ENCODE measurements around the gene AP1M2.

The AP1M2 gene

DNA sequence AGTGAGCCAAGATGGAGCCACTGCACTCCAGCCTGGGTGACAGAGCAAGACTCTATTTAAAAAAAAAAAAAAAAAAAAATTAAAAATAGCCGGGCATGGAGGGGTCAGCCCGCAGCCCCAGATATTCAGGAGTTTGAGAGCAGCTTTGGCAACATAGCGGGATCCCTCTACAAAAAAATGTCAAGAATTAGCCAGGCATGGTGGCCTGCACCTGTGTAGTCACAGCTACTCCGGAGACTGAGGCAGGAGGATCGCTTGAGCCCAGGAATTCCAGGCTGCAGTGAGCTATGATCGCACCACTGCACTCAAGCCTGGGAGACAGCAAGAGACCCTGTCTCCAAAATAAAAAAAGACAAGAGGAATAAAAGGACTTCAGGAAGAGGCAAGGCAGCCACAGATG is 716 bp downstream of the AP1M2 start:
- peak overlapping the region; percentile 97 for H3K4me3 ChIP-seq (ENCODE audit: low read depth, low read length)
- TF ChIP-seq, protein P1, sequence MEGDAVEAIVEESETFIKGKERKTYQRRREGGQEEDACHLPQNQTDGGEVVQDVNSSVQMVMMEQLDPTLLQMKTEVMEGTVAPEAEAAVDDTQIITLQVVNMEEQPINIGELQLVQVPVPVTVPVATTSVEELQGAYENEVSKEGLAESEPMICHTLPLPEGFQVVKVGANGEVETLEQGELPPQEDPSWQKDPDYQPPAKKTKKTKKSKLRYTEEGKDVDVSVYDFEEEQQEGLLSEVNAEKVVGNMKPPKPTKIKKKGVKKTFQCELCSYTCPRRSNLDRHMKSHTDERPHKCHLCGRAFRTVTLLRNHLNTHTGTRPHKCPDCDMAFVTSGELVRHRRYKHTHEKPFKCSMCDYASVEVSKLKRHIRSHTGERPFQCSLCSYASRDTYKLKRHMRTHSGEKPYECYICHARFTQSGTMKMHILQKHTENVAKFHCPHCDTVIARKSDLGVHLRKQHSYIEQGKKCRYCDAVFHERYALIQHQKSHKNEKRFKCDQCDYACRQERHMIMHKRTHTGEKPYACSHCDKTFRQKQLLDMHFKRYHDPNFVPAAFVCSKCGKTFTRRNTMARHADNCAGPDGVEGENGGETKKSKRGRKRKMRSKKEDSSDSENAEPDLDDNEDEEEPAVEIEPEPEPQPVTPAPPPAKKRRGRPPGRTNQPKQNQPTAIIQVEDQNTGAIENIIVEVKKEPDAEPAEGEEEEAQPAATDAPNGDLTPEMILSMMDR (IDR thresholded peaks at IDR 0.05; ENCODE audit: control insufficient read depth, extremely low read depth, insufficient read depth), result no peak
- no peak for DNase-seq (ENCODE audit: low read depth)

DNA sequence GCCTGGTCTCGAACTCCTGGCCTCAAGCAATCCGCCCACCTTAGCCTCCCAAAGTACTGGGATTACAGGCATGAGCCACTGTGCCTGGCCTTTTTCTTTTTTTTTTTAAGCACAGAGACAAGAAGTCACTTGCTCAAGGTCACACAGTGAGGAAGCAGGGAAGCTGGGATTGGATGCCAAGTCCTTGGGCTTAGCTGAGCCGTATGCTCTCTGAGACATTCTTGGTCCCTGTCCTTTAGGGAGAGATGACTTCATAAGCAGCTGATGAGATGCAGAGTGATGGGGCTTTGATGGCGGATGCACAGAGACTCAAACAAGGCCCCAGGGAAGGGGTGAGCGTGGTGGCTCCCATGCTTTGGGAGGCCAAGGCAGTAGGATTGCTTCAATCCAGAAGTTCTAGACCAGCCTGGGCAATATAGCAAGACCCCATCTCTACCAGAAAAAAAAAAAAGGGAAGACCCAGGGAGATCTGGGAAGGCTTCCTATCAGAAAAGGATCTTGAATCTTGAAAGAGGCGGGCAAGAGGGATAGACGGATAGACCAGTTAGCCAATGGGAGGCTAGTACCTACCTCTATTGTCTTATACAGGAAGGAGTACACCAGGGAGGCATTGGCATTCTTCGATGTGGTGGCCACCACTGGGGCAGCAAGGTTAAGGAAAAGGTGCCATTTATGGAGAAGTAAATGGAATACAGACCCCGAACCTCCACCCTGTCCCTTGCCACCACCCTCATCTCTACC is 3.9 kb downstream of the AP1M2 start:
- TF ChIP-seq, protein P1 (IDR thresholded peaks at IDR 0.05; ENCODE audit: control insufficient read depth, extremely low read depth, insufficient read depth), result no peak
- no peak overlapping the region for H3K4me3 ChIP-seq (ENCODE audit: low read depth, low read length)
- DNase-seq (ENCODE audit: low read depth), result no peak

DNA sequence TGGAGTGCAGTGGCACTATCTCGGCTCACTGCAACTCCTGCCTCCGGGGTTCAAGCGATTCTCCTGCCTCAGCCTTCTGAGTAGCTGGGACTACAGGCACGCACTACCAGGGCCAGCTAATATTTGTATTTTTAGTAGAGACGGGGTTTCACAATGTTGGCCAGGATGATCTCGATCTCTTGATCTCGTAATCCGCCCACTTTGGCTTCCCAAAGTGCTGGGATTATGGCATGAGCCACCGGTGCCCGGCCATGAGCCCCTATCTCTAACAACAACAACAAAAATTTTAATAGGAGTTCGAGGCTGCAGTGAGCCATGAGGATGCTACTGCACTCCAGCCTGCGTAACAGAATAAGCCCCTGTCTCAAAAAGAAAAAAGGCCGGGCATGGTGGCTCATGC is 5.0 kb downstream of the AP1M2 start:
- DNase-seq (ENCODE audit: low read depth), result no peak
- TF ChIP-seq, protein P1 (IDR thresholded peaks at IDR 0.05; ENCODE audit: control insufficient read depth, extremely low read depth, insufficient read depth), result no peak
- H3K4me3 ChIP-seq (ENCODE audit: low read depth, low read length), result no peak overlapping the region

DNA sequence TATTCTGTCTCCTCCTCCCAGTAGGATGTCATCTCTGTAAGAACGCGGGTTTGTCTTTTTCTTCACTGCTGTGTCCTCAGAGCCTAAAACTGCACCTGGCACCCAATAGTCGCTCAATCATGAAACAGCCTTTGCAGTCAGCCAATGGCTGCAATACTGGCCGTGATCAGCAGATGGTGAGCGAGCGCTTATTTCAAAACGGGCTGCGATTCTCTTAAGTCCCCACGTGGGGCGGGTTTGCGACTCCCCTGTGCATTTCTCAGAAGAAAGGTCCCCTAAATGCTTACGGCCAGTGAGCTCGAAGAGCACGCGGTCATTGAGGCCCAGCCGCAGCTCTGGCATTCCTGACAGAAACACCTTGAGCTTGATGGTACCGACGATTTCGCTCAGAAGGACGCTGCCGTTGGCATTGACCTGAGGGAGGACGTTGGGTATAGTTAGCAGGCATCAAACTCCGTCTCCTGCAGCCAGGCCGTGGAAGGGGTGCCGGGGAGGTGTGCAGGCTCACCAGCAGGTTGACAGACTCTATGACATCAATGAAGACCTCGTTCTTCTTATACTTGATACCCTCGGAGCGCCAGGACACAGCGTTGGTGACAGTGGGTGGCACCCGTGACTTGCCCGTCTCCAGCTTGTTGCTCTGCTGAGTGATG is 6.0 kb downstream of the AP1M2 start:
- DNase-seq (ENCODE audit: low read depth), result peak; percentile 63
- H3K4me3 ChIP-seq (ENCODE audit: low read depth, low read length), result no peak overlapping the region
- TF ChIP-seq, protein P1 (IDR thresholded peaks at IDR 0.05; ENCODE audit: control insufficient read depth, extremely low read depth, insufficient read depth), result peak; percentile 99

DNA sequence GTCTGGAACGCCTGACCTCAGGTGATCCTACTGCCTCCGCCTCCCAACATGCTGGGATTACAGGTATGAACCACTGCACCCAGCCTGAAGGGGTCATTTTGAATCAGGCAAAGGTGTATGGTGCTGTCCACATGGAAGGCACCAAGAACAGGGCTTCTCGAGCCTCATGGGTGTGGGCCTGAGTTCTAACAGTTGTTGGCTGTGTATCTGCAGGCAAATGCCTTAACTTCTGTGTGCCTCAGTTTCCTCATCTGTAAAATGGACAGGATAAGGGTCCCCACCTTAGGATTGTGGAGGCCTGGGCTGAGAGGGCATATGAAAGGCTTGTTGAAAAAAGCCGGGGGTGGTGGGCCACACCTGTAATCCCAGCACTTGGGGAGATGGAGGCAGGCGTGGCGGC is 9.2 kb downstream of the AP1M2 start:
- DNase-seq (ENCODE audit: low read depth), result no peak
- TF ChIP-seq, protein P1 (IDR thresholded peaks at IDR 0.05; ENCODE audit: control insufficient read depth, extremely low read depth, insufficient read depth), result no peak
- H3K4me3 ChIP-seq (ENCODE audit: low read depth, low read length), result no peak overlapping the region

DNA sequence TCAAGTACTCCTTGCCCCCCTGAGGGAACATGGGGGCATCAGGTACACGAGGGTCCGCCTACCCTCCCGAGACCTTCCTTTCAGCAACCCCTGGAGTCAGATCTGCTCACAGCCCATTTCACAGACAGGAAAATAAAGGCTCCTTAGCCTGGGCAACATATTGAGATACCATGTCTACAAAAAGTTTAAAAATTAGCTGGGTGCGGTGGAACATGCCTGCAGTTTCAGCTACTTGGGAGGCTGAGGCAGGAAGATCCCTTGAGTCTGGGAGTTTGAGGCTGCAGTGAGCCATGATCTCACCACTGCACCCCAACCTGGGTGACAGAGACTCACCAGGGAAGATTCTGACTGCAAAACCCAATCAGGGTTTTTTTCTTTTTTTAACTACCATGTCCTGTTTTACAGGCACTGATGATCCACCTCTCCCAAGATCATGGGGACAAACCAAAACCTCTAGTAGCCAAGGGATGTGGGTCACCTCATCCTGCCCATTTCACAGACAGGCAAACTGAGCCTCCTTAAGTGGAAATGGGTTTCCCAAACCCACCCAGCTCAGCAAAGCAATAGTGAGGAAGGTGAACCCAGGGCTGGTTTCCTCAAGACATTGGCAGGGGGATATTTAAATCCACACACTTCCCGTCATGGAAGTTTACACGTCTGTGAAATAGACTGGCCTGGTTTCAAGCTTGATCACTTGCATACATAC is 11.9 kb downstream of the AP1M2 start:
- no peak overlapping the region for H3K4me3 ChIP-seq (ENCODE audit: low read depth, low read length)
- TF ChIP-seq, protein P1 (IDR thresholded peaks at IDR 0.05; ENCODE audit: control insufficient read depth, extremely low read depth, insufficient read depth), result no peak
- DNase-seq (ENCODE audit: low read depth), result no peak

All from LNCaP clone FGC (cell line).